ENCODE data around the gene ASTN2. TPM values are rescaled to one million over a fixed set of nuclear protein-coding genes. Genes with fewer than 3 reads are reported as not detected.
A peak's percentile ranks its signal among the peaks of the same experiment; 100 is the strongest.

Gene ASTN2
- total and polyA plus RNA-seq, 2 experiments from 2014 or later = 7.0 to 24.6 TPM

DNA sequence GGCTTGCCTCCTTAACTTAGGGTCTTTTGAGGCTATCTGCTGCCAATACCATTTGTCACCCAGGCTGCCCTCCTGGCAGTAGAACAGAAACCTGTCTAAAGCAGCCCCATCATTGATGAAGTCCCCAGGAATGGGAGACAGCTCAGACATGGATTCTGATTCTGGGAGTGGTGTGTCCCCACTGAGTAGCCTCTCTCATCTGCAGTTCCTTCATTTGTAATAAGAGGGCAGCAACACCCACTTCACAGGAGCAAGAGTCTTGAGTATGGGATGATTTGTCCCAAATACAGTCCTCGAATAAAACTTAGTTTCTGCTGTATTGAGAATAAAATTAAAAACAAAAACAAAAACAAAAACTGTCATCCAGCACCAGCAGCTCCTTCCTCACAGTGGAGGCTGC lies 167.6 kb downstream of the ASTN2 start:
- no peak overlapping the region for H3K27ac Mint-ChIP-seq
- H3K4me1 ChIP-seq (ENCODE audit: insufficient read depth) = no peaks in the 10 kb centered on the region
- H3K9me2 ChIP-seq (ENCODE audit: insufficient read depth) = no peaks in the 10 kb centered on the region
- peak; percentile 89 for ATAC-seq
- H4K20me1 ChIP-seq (replicated peaks; ENCODE audit: insufficient read depth) = no peaks in the 10 kb centered on the region
- H3K9me3 Mint-ChIP-seq = no peaks in the 10 kb centered on the region
- H3K4me3 ChIP-seq = no peak overlapping the region
- TF ChIP-seq, protein P1, sequence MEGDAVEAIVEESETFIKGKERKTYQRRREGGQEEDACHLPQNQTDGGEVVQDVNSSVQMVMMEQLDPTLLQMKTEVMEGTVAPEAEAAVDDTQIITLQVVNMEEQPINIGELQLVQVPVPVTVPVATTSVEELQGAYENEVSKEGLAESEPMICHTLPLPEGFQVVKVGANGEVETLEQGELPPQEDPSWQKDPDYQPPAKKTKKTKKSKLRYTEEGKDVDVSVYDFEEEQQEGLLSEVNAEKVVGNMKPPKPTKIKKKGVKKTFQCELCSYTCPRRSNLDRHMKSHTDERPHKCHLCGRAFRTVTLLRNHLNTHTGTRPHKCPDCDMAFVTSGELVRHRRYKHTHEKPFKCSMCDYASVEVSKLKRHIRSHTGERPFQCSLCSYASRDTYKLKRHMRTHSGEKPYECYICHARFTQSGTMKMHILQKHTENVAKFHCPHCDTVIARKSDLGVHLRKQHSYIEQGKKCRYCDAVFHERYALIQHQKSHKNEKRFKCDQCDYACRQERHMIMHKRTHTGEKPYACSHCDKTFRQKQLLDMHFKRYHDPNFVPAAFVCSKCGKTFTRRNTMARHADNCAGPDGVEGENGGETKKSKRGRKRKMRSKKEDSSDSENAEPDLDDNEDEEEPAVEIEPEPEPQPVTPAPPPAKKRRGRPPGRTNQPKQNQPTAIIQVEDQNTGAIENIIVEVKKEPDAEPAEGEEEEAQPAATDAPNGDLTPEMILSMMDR (conservative IDR thresholded peaks at IDR 0.05; ENCODE audit: low read depth in 2 of 2) = peak; percentile 55 to 70
- TF ChIP-seq NANOG (IDR thresholded peaks at IDR 0.05; ENCODE audit: borderline replicate concordance) = no peak
- H3K27ac ChIP-seq (ENCODE audit: low read depth) = no peak overlapping the region
- H2AFZ ChIP-seq = no peak overlapping the region
- H3K79me2 ChIP-seq (replicated peaks; ENCODE audit: insufficient read depth) = no peaks in the 10 kb centered on the region
- H3K27me3 Mint-ChIP-seq (ENCODE audit: insufficient read depth, low read depth, poor library complexity) = no peaks in the 10 kb centered on the region
- no peaks in the 10 kb centered on the region for H3F3A ChIP-seq (replicated peaks; ENCODE audit: low read depth)
- H3K27me3 ChIP-seq (ENCODE audit: insufficient read depth) = no peaks in the 10 kb centered on the region
- peak; percentile 67 for DNase-seq (ENCODE audit: low spot score)
- no peaks in the 10 kb centered on the region for H3K36me3 Mint-ChIP-seq (ENCODE audit: low read depth)
- no peaks in the 10 kb centered on the region for H3K36me3 ChIP-seq (ENCODE audit: insufficient read depth)
- no peak overlapping the region for H3K4me3 Mint-ChIP-seq
- H3K4me1 Mint-ChIP-seq = no peaks in the 10 kb centered on the region; the same call in 2 of the 3 replicates
- no peak overlapping the region for H3K4me2 ChIP-seq

DNA sequence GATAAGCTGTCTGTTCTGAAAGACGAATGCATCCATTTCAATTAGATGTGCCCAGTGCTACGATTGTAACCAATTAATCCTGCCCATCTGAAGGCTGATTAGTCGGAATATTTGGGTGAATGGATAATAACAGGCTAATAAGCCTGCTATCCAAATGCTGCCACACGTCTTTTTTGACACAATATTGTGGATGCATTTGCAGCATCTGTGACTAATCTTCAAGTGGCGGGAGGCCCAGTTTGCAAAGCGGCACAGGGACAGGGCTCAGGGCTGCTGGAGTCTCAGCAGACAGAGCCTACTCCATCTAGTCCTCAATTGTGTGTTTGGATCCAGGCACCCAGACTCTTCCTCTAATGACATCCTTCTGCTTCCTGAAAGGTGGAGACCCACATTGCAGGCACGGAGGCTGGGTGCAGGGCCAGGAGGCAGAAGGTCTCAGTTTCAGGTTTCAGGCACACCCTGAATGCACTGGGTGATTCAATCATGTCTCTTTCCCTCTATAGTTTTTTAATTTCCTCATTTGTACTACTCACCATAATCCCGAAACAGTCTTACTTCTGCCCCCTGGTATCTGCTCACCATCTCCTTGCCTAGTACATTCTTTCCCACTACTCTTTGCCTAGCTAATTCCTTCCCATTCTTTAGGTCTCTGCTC lies 169.6 kb downstream of the ASTN2 start:
- no peaks in the 10 kb centered on the region for H3K79me2 ChIP-seq (replicated peaks; ENCODE audit: insufficient read depth)
- no peaks in the 10 kb centered on the region for H3K4me1 ChIP-seq (ENCODE audit: insufficient read depth)
- Mint-ChIP-seq H3K9me3 (peaks cover 13% of the 10 kb centered on the region), H3K4me1 (no peaks in the 10 kb centered on the region; the same call in 2 of the 3 replicates), H3K27me3 (ENCODE audit: insufficient read depth, low read depth, poor library complexity) (no peaks in the 10 kb centered on the region), H3K27ac (no peak overlapping the region; the same call in 1 of the 2 replicates), H3K4me3 (no peak overlapping the region), H3K36me3 (ENCODE audit: low read depth) (peaks cover 14% of the 10 kb centered on the region)
- ATAC-seq = no peak
- no peaks in the 10 kb centered on the region for H3K9me2 ChIP-seq (ENCODE audit: insufficient read depth)
- no peak overlapping the region for H3K27ac ChIP-seq (ENCODE audit: low read depth)
- no peaks in the 10 kb centered on the region for H4K20me1 ChIP-seq (replicated peaks; ENCODE audit: insufficient read depth)
- no peaks in the 10 kb centered on the region for H3F3A ChIP-seq (replicated peaks; ENCODE audit: low read depth)
- H3K27me3 ChIP-seq (ENCODE audit: insufficient read depth) = no peaks in the 10 kb centered on the region
- H2AFZ ChIP-seq = no peak overlapping the region
- H3K36me3 ChIP-seq (ENCODE audit: insufficient read depth) = peaks cover 7% of the 10 kb centered on the region; the same call in 1 of the 2 replicates
- TF ChIP-seq, protein P1 (conservative IDR thresholded peaks at IDR 0.05; ENCODE audit: low read depth in 2 of 2) = no peak
- no peak for TF ChIP-seq EZH2phosphoT487 (IDR thresholded peaks at IDR 0.05; ENCODE audit: unreplicated experiment)
- TF ChIP-seq CREB1 (CRISPR knock-in tag; IDR thresholded peaks at IDR 0.05; ENCODE audit: low read depth) = no peak
- TF ChIP-seq NANOG (IDR thresholded peaks at IDR 0.05; ENCODE audit: borderline replicate concordance) = no peak
- no peak for TF ChIP-seq EZH2 (IDR thresholded peaks at IDR 0.05; ENCODE audit: low read depth, unreplicated experiment)
- TF ChIP-seq JUNB (IDR thresholded peaks at IDR 0.05; ENCODE audit: unreplicated experiment) = no peak
- no peak overlapping the region for H3K4me2 ChIP-seq
- H3K4me3 ChIP-seq = no peak overlapping the region
- no peak for DNase-seq (ENCODE audit: low spot score)

All from GM23338 (cell line).